DND-41 (cell line): ENCODE results near the gene SENP8.

Experiments used
- ATAC-seq: fragments of 200-7000 bp; cut with Tn5 transposase; 3 replicates; pipeline ENCODE4 v1.9.1; 2021; ENCODE audit warnings: low read depth; ENCODE audit not compliant: insufficient read depth
- DNase-seq: peaks from one replicate; pipeline ENCODE4 v3.0.0-alpha.2; 2020
- H2AFZ ChIP-seq: 2 replicates; pipeline ENCODE4 v1.6.0; 2012; ENCODE audit warnings: low read depth, low read length
- H3K27ac ChIP-seq: 2 replicates; pipeline ENCODE4 v1.5.1; 2012; ENCODE audit warnings: low read length, inconsistent platforms
- H3K27me3 ChIP-seq: fragments of 200-600 bp; sonication (generic); 2 replicates; pipeline ENCODE4 v1.6.0; 2012; ENCODE audit warnings: low read length, mild to moderate bottlenecking, inconsistent platforms; ENCODE audit not compliant: insufficient read depth, poor library complexity
- H3K36me3 ChIP-seq: 2 replicates; pipeline ENCODE4 v1.5.1; 2012; ENCODE audit warnings: low read length, inconsistent platforms; ENCODE audit not compliant: insufficient read depth
- H3K4me1 ChIP-seq: 2 replicates; pipeline ENCODE4 v1.5.1; 2012; ENCODE audit warnings: mild to moderate bottlenecking, low read length; ENCODE audit not compliant: insufficient read depth
- H3K4me2 ChIP-seq: 2 replicates; pipeline ENCODE4 v1.6.0; 2012; ENCODE audit warnings: mild to moderate bottlenecking, moderate library complexity, low read length, inconsistent platforms; ENCODE audit not compliant: insufficient read depth
- H3K4me3 ChIP-seq, 2 experiments: fragments of 200-600 bp in 1 of 2; shearing (Covaris generic) in 1 of 2; 2 replicates each; pipeline ENCODE4 v1.5.1; 2012 to 2016; ENCODE audit warnings: inconsistent platforms in 2 of 2, low read length in 2 of 2, mild to moderate bottlenecking in 2 of 2, low read depth in 1 of 2, moderate library complexity in 1 of 2
- H3K79me2 ChIP-seq: 2 replicates; pipeline ENCODE4 v1.6.0; 2012; ENCODE audit warnings: low read length, inconsistent platforms; ENCODE audit not compliant: insufficient read depth
- H3K9ac ChIP-seq: 2 replicates; pipeline ENCODE4 v1.6.0; 2012; ENCODE audit warnings: low read depth, mild to moderate bottlenecking, inconsistent platforms, low read length, moderate library complexity
- H3K9me3 ChIP-seq: 2 replicates; pipeline ENCODE4 v1.5.1; 2012; ENCODE audit warnings: low read length, moderate library complexity, mild to moderate bottlenecking, inconsistent platforms; ENCODE audit not compliant: insufficient read depth, severe bottlenecking
- H4K20me1 ChIP-seq: 2 replicates; pipeline ENCODE4 v1.6.0; 2012; ENCODE audit warnings: low read length; ENCODE audit not compliant: insufficient read depth
- CTCF ChIP-seq: IDR thresholded peaks from 2 replicates; pipeline ENCODE4 v1.5.1; 2012; ENCODE audit warnings: borderline replicate concordance, low read length, moderate library complexity, mild to moderate bottlenecking; ENCODE audit not compliant: poor library complexity, severe bottlenecking; ENCODE audit errors: extremely low read depth
- EZH2 ChIP-seq: IDR thresholded peaks from 3 replicates; pipeline ENCODE4 v1.6.1; 2012; ENCODE audit warnings: borderline replicate concordance, low read depth, mild to moderate bottlenecking, moderate library complexity, low read length, inconsistent platforms; ENCODE audit not compliant: severe bottlenecking

Gene SENP8

DNA sequence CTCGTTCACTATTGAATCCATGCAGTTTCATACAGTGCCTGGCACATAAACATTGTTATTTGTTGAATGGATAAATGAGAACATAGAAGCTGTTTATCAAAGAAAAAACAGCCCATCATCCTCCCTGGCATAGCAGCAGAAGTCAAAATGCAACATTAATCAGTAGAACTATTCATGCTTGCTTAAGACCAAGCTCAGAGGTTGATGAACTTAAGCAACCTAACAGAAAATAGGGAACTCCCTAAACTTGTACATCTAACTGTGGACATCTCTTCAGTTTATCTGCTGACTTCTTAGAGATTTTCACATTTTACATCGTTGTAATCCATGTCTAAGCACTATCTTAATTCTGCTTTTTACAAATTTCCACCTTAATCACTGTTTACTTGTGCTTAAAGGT lies 29.2 kb downstream of the SENP8 start:
- Histone ChIP-seq H3K9ac (no peak overlapping the region), H3K27me3 (no peaks in the 10 kb centered on the region), H3K4me2 (no peak overlapping the region), H3K4me3 (no peak overlapping the region), H3K9me3 (no peaks in the 10 kb centered on the region), H2AFZ (no peak overlapping the region), H3K4me1 (no peaks in the 10 kb centered on the region), H3K79me2 (no peaks in the 10 kb centered on the region), H3K36me3 (no peaks in the 10 kb centered on the region), H3K27ac (no peak overlapping the region), H4K20me1 (no peaks in the 10 kb centered on the region)
- ATAC-seq, result no peak
- TF ChIP-seq CTCF (no peak), EZH2 (no peak)
- no peak for DNase-seq

DNA sequence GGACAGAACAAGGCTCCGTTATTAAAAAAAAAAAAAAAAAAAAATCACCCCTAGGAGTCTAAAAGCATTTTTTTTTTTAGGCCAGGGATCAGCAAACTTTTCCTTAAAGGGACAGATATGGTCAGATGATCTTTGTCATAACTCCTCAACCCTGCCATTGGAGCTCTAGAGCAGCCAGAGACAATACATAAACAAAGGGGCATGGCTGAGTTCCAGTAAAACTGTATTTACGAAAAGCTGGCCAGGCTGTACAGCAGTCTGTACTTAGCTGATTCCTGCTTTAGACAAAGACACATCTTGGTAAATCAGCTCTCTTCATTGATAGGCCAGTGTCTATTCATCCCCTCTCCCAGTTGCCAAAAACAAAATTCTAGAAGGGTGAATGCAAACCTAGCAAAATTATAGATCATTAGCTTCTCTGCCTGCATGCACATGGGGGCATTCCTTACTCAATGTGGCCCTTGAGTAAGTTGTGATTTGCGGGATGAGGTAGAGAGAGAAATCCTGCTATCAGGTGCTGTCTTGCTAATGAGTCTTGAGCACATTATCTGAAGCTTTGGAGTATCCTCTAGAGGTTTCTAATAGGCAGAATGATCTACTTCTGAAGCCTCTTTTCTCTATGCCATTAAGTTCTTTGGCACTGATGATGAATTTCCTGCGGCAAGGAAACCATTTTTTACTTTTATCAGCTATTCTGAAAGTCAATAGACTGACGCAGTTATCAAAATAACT lies 35.2 kb downstream of the SENP8 start:
- DNase-seq, result no peak
- H2AFZ ChIP-seq, result no peak overlapping the region; the same call in 1 of the 2 replicates
- H3K27me3 ChIP-seq, result no peaks in the 10 kb centered on the region

GRCh38 chr15:72154316-72154715 lies 36.1 kb downstream of the SENP8 start:
- no peak overlapping the region for H3K4me3 ChIP-seq
- DNase-seq, result no peak
- no peak overlapping the region for H3K4me2 ChIP-seq
- no peak overlapping the region for H3K9ac ChIP-seq
- TF ChIP-seq EZH2, result no peak
- TF ChIP-seq CTCF, result no peak
- no peak for ATAC-seq
- no peak overlapping the region for H3K27ac ChIP-seq
- H3K4me1 ChIP-seq, result no peaks in the 10 kb centered on the region
- no peak overlapping the region for H2AFZ ChIP-seq
- no peaks in the 10 kb centered on the region for H3K79me2 ChIP-seq
- no peaks in the 10 kb centered on the region for H4K20me1 ChIP-seq
- H3K9me3 ChIP-seq, result no peaks in the 10 kb centered on the region
- no peaks in the 10 kb centered on the region for H3K27me3 ChIP-seq
- no peaks in the 10 kb centered on the region for H3K36me3 ChIP-seq

More for the DNA sequence above, 35.2 kb downstream of the SENP8 start:
- no peak for ATAC-seq
- no peaks in the 10 kb centered on the region for H3K4me1 ChIP-seq
- H3K4me2 ChIP-seq, result no peak overlapping the region
- no peaks in the 10 kb centered on the region for H3K36me3 ChIP-seq
- H3K9ac ChIP-seq, result no peak overlapping the region
- no peaks in the 10 kb centered on the region for H3K9me3 ChIP-seq
- no peak overlapping the region for H3K4me3 ChIP-seq
- no peak overlapping the region for H3K27ac ChIP-seq
- no peaks in the 10 kb centered on the region for H4K20me1 ChIP-seq
- no peak for TF ChIP-seq EZH2
- no peaks in the 10 kb centered on the region for H3K79me2 ChIP-seq

DNA sequence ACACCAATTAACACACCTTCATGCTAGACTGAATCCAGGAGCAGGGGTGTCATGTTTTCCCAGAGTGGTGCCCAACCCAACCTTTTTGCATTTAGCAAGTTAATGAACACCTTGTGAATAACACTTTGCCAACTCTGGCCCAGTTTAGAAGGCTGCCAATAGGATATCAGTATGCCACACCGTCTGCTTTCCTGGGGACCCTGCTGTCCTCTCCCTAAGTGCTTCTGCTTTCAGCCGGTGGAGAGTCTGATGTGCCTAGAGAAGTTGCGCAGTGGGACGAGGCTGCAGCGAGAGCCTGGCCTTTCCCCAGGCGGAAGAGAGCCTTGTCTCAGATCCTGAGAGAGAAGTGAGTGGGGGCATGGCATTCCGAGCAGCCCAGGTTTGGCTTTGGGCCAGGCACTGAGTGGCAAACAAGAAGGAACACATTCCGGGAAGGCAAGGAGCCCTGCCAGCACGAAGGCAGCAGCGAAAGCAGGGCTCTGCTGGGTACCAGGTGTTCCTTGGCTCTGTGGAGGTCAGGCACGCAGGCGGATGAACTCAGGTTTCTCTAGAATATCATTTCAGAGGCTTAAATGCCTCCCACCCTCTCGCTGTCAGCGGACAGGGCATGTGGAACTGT lies 36.9 kb downstream of the SENP8 start:
- H3K4me2 ChIP-seq, result no peak overlapping the region
- H3K9ac ChIP-seq, result no peak overlapping the region
- no peak overlapping the region for H3K27ac ChIP-seq
- H3K36me3 ChIP-seq, result no peaks in the 10 kb centered on the region
- no peaks in the 10 kb centered on the region for H3K9me3 ChIP-seq
- H3K4me1 ChIP-seq, result no peaks in the 10 kb centered on the region
- TF ChIP-seq EZH2, result no peak
- TF ChIP-seq CTCF, result no peak
- ATAC-seq (no peak), DNase-seq (no peak)
- H3K27me3 ChIP-seq, result no peaks in the 10 kb centered on the region
- H2AFZ ChIP-seq, result no peak overlapping the region
- no peak overlapping the region for H3K4me3 ChIP-seq
- H3K79me2 ChIP-seq, result no peaks in the 10 kb centered on the region
- H4K20me1 ChIP-seq, result no peaks in the 10 kb centered on the region
